Thoracic aorta (tissue), 2 donors: ENCODE measurements around the gene LRIG2. TPM values are rescaled to one million over a fixed set of nuclear protein-coding genes. Genes with fewer than 3 reads are reported as not detected.
"Not testable (repeated sequence)": the region's sequence is repeated elsewhere in the genome, so short reads cannot be mapped to it uniquely, and the experiment has no call there.

Experiments used
- ATAC-seq: fragments of 150-250 bp; one replicate; pipeline ENCODE4 v1.8.0; 2017; ENCODE audit warnings: low read depth; ENCODE audit not compliant: insufficient number of reproducible peaks, low FRiP score
- DNase-seq: peaks from one replicate; pipeline ENCODE4 v3.0.0-alpha.2; 2020; ENCODE audit warnings: low spot score
- H3K27ac ChIP-seq, 2 donors: fragments of 200-600 bp; sonication (generic); 1 replicate in 1 of 2; 2 replicates in 1 of 2; pipeline ENCODE4 v1.5.1; 2016; ENCODE audit warnings: mild to moderate bottlenecking in 2 of 2, moderate library complexity in 2 of 2
- H3K27me3 ChIP-seq: fragments of 200-600 bp; sonication (generic); replicated peaks from 2 replicates; pipeline ENCODE4 v1.6.0; 2016; ENCODE audit warnings: mild to moderate bottlenecking; ENCODE audit not compliant: insufficient read depth
- H3K36me3 ChIP-seq: fragments of 200-600 bp; sonication (generic); one replicate; pipeline ENCODE4 v1.5.1; 2016
- H3K4me1 ChIP-seq, 2 donors: fragments of 200-600 bp; sonication (generic); 1 replicate in 1 of 2; 2 replicates in 1 of 2; pipeline versions ENCODE4 v1.5.1 to v1.6.0; 2016; ENCODE audit warnings: low read depth in 2 of 2, mild to moderate bottlenecking in 1 of 2; ENCODE audit not compliant: control insufficient read depth in 1 of 2
- H3K4me3 ChIP-seq: fragments of 200-600 bp; sonication (generic); 2 replicates; pipeline ENCODE4 v1.5.1; 2016; ENCODE audit warnings: mild to moderate bottlenecking
- H3K9me3 ChIP-seq: fragments of 200-600 bp; sonication (generic); 2 replicates; pipeline ENCODE4 v1.5.1; 2016
- total RNA-seq, 2 donors: library from RNA; depleted of rRNA; stranded (reverse); fragments of >200 nt; gene quantifications; one replicate each; pipeline versions ENCODE4 v1.1.0 to v1.2.3, GENCODE V29; 2016
- TF ChIP-seq, protein P1 (sequence below): fragments of 200-600 bp; sonication (generic); IDR thresholded peaks from one replicate; pipeline ENCODE4 v1.5.1; 2019; ENCODE audit warnings: antibody characterized with exemption

LRIG2 gene
- total RNA-seq, 2 donors from 2014 or later, result 13.4 to 44.7 TPM

DNA sequence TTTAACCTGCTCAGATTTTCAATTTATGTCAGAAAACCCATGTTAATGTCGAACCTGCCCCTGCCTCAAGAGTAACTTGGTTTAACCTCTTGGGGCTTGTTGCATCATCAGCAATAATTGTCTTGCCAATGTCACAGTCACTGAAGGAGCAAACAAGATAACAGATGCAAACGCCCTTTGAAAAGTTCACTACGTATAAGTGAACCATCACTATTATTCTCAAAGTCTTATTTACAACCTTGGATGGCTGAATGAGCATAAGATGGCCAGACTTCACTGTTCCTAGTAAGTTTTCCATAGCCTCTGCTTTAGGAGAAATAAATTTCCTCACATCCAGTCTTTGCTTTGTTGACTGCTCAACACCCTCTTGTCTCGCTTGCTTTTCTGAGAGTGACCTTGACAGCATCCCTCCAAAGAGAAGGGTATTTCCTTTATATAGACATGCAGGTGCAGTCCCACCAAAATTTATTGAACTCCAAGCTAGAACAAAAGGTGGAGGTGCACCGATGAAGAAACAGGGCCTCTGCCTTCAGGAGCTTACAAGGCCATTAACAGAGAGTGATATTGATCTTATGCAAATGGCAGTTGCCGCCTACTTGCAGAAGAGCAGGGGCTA lies 749 bp upstream of the LRIG2 start:
- H3K9me3 ChIP-seq, result no peaks in the 10 kb centered on the region
- ATAC-seq (no peak), DNase-seq (no peak)
- H3K27ac ChIP-seq, result peak overlapping the region; percentile 83 to 86
- TF ChIP-seq, protein P1, sequence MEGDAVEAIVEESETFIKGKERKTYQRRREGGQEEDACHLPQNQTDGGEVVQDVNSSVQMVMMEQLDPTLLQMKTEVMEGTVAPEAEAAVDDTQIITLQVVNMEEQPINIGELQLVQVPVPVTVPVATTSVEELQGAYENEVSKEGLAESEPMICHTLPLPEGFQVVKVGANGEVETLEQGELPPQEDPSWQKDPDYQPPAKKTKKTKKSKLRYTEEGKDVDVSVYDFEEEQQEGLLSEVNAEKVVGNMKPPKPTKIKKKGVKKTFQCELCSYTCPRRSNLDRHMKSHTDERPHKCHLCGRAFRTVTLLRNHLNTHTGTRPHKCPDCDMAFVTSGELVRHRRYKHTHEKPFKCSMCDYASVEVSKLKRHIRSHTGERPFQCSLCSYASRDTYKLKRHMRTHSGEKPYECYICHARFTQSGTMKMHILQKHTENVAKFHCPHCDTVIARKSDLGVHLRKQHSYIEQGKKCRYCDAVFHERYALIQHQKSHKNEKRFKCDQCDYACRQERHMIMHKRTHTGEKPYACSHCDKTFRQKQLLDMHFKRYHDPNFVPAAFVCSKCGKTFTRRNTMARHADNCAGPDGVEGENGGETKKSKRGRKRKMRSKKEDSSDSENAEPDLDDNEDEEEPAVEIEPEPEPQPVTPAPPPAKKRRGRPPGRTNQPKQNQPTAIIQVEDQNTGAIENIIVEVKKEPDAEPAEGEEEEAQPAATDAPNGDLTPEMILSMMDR, result no peak
- H3K36me3 ChIP-seq, result no peaks in the 10 kb centered on the region
- H3K4me3 ChIP-seq, result peak overlapping the region; percentile 91
- peaks cover 11 to 34% of the 10 kb centered on the region in 2 donors for H3K4me1 ChIP-seq
- no peaks in the 10 kb centered on the region for H3K27me3 ChIP-seq

DNA sequence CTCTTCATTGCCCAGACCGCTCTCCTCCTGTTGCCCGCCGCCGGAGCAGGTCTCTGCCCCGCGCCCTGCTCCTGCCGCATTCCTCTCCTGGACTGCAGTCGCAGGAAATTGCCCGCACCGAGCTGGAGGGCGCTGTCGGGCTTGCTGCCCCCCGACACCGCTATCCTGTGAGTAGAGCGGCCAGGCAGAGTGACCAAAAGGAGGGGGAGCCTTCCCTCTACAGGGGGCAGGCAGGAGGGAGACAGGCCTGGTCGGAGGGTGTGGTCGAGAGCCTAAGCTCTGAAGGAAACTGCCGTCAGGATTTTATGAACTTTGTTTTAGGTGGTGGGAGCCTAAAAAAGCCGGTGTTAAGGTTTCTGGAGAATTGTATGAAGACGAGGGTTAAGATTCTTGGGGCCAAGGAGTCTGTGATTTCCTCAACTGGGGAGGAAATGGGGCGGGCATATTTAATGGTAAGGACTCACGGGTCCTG lies 517 bp downstream of the LRIG2 start:
- DNase-seq (no peak), ATAC-seq (peak; percentile 37)
- Histone ChIP-seq H3K36me3 (no peaks in the 10 kb centered on the region), H3K4me3 (peak overlapping the region; percentile 91), H3K4me1 (peaks cover 11 to 34% of the 10 kb centered on the region in 2 donors), H3K9me3 (no peaks in the 10 kb centered on the region), H3K27me3 (no peaks in the 10 kb centered on the region), H3K27ac (peak overlapping the region; percentile 83 to 86)
- TF ChIP-seq, protein P1, result no peak

DNA sequence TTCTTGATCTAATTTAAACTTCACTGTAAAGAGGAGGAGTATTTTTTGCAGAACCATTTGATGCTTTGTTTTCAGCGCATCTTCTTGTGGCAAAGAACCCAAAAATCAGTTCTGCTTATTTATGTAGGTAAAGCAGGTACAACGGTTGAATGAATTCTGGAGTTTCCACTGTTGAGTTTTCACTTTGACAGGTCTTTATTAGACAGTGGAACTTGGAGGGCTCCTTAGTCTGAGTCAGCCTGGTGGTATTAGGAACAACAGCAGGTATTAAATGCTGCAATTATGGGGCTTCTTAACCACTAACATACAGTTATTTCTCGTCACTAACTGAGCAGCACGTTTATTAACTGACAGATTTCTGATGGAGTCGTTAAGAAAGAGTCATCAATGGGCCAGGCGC lies 1.2 kb downstream of the LRIG2 start:
- Histone ChIP-seq H3K9me3 (no peaks in the 10 kb centered on the region), H3K27me3 (no peaks in the 10 kb centered on the region), H3K36me3 (no peaks in the 10 kb centered on the region), H3K4me3 (peak overlapping the region; percentile 91), H3K4me1 (peaks cover 11 to 34% of the 10 kb centered on the region in 2 donors), H3K27ac (no peak overlapping the region)
- TF ChIP-seq, protein P1, result no peak
- DNase-seq, result no peak
- ATAC-seq, result no peak

DNA sequence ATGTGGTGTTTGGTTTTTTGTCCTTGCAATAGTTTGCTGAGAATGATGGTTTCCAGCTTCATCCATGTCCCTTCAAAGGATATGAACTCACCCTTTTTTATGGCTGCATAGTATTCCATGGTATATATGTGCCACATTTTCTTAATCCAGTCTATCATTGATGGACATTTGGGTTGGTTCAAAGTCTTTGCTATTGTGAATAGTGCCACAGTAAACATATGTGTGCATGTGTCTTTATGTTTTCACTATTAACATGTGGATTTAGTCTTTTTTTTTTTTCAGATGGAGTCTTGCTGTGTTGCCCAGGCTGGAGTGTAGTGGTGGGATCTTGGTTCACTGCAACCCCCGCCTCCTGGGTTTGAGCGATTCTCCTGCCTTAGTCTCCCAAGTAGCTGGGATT lies 5.0 kb downstream of the LRIG2 start:
- not testable (repeated sequence) for H3K36me3 ChIP-seq, DNase-seq, ATAC-seq, H3K27ac ChIP-seq, H3K27me3 ChIP-seq, H3K4me3 ChIP-seq, H3K9me3 ChIP-seq
- H3K4me1 ChIP-seq, result peaks cover 11 to 28% of the 10 kb centered on the region in 2 donors

DNA sequence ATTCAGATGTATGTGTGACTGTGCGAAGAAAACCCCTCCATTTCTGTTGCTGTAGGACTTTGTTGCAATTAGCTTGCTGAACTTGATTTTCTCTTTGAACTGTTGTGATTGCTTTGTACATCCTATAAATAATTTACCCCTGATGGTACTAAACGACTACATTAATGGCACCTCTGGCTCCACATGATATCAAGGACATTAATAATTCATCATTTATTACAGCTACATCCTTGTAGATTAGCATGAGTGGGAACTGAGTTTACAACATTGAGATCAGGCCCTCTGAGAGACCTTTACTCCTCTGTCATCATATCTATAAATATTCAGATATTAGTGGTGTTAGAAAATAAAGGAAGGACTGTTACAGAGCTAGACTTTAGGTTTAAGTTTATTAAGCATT lies 13.5 kb downstream of the LRIG2 start:
- Histone ChIP-seq H3K4me3 (no peak overlapping the region), H3K27me3 (no peaks in the 10 kb centered on the region), H3K36me3 (peaks cover 4% of the 10 kb centered on the region), H3K27ac (no peak overlapping the region), H3K4me1 (peaks cover 6 to 7% of the 10 kb centered on the region in 2 donors), H3K9me3 (no peaks in the 10 kb centered on the region)
- ATAC-seq (no peak), DNase-seq (no peak)
- TF ChIP-seq, protein P1, result no peak

DNA sequence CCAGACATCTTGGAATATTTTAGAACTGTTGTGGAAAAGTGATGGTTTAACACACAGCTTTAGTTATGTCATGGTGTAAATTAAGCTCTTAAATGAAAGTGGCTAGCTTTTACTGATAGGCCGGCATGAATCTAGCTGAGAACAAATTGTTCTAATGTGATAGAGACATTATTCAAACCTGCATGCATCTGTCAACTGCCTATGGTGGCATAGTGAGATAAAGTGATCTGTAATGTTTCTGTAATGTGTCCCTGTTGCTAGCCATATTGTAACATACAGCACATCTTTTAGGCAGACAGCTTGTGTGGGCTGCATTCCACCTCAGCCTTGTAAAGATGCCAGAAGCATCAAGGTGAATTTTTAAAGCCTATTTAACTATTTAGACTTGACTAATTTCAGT lies 16.0 kb downstream of the LRIG2 start:
- H3K27me3 ChIP-seq, result no peaks in the 10 kb centered on the region
- DNase-seq, result no peak
- H3K27ac ChIP-seq, result no peak overlapping the region
- no peaks in the 10 kb centered on the region for H3K9me3 ChIP-seq
- peaks cover 6 to 7% of the 10 kb centered on the region in 2 donors for H3K4me1 ChIP-seq
- ATAC-seq, result no peak
- TF ChIP-seq, protein P1, result no peak
- peaks cover 9% of the 10 kb centered on the region for H3K36me3 ChIP-seq
- H3K4me3 ChIP-seq, result no peak overlapping the region
